Transverse colon (tissue), 4 donors: ENCODE data around the gene PITX3.

ENCODE experiments used
- POLR2A ChIP-seq: fragments of 450-650 bp; IDR thresholded peaks from one replicate; pipeline ENCODE4 v1.6.1; 2016; ENCODE audit warnings: antibody characterized with exemption, mild to moderate bottlenecking, moderate library complexity
- POLR2AphosphoS5 ChIP-seq, 3 donors: sonication (generic); formaldehyde crosslinking; IDR thresholded peaks; one replicate each; pipeline ENCODE4 v1.6.1; 2016; ENCODE audit warnings: antibody characterized with exemption in 3 of 3
- TF ChIP-seq, protein P1 (sequence below), 5 experiments: fragments of 200-600 bp in 3 of 5; fragments of 450-650 bp in 2 of 5; sonication (generic) in 3 of 5; IDR thresholded peaks; 1 replicate in 2 of 5; 2 replicates in 3 of 5; pipeline ENCODE4 v1.5.1; 2016 to 2017; ENCODE audit warnings: antibody characterized with exemption in 5 of 5, inconsistent platforms in 3 of 5, mild to moderate bottlenecking in 2 of 5, moderate library complexity in 1 of 5

DNA sequence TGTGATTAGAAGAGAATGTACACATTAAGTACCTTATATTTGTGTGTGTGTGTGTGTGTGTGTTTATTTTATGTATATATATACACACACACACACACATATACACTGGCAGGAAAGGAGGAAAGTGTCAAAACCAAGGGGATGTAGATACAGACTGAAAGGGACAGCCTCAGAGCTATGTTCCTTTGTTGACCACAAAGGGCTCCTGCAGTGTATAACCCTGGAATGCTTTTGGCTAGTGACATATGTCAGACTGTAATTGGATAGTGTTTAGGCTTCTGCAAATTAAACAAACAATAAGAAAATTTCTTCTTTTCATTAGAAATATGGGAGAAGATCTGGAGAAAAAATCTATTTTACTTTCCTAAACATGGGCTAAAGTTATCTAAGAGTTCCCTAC, 19.9 kb upstream of the PITX3 start:
- no peak for TF ChIP-seq POLR2A
- no peak for TF ChIP-seq POLR2AphosphoS5 (IDR thresholded peaks at IDR 0.05)
- TF ChIP-seq, protein P1, sequence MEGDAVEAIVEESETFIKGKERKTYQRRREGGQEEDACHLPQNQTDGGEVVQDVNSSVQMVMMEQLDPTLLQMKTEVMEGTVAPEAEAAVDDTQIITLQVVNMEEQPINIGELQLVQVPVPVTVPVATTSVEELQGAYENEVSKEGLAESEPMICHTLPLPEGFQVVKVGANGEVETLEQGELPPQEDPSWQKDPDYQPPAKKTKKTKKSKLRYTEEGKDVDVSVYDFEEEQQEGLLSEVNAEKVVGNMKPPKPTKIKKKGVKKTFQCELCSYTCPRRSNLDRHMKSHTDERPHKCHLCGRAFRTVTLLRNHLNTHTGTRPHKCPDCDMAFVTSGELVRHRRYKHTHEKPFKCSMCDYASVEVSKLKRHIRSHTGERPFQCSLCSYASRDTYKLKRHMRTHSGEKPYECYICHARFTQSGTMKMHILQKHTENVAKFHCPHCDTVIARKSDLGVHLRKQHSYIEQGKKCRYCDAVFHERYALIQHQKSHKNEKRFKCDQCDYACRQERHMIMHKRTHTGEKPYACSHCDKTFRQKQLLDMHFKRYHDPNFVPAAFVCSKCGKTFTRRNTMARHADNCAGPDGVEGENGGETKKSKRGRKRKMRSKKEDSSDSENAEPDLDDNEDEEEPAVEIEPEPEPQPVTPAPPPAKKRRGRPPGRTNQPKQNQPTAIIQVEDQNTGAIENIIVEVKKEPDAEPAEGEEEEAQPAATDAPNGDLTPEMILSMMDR (IDR thresholded peaks at IDR 0.05) = no peak
